Measurements from ENCODE around the gene ARL4A.

DNA sequence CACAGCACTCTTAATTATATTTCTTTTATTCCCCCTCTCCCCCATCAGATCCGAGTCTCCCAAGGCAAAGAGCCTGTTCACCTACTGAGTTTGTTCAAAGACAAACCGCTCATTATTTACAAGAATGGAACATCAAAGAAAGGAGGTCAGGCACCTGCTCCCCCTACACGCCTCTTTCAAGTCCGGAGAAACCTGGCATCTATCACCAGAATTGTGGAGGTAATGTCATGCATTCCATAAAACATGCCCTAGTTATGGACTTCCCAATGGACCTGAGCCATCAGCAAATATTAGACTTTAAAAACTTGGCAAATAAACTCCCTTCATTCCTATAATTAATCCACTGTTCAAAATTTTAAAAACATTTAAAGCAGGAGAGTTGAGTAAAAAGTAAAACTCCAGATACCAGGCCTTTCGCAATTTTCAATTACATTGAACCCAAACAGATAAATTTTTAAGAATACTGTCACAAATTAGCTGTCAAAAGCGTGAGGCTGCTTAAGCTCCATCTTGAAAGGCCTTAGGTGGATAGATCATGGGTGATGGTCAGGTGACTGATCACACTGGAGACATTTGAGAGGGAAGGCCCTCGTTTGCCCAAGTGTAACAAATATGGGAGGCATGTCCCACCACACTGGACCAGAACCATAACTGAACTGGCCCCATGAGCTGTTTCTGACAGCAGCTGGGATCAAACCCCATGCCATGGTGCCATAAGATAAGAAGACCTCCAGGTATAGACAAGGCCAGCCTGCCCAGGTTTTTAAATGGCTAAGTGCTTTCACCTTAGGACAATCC, 46.9 kb upstream of the ARL4A start:
- TF ChIP-seq, protein P1, sequence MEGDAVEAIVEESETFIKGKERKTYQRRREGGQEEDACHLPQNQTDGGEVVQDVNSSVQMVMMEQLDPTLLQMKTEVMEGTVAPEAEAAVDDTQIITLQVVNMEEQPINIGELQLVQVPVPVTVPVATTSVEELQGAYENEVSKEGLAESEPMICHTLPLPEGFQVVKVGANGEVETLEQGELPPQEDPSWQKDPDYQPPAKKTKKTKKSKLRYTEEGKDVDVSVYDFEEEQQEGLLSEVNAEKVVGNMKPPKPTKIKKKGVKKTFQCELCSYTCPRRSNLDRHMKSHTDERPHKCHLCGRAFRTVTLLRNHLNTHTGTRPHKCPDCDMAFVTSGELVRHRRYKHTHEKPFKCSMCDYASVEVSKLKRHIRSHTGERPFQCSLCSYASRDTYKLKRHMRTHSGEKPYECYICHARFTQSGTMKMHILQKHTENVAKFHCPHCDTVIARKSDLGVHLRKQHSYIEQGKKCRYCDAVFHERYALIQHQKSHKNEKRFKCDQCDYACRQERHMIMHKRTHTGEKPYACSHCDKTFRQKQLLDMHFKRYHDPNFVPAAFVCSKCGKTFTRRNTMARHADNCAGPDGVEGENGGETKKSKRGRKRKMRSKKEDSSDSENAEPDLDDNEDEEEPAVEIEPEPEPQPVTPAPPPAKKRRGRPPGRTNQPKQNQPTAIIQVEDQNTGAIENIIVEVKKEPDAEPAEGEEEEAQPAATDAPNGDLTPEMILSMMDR (IDR thresholded peaks at IDR 0.05): no peak
- no peak for TF ChIP-seq EP300 (IDR thresholded peaks at IDR 0.05)
